ENCODE data around the gene TSHZ2.

Gene TSHZ2

DNA sequence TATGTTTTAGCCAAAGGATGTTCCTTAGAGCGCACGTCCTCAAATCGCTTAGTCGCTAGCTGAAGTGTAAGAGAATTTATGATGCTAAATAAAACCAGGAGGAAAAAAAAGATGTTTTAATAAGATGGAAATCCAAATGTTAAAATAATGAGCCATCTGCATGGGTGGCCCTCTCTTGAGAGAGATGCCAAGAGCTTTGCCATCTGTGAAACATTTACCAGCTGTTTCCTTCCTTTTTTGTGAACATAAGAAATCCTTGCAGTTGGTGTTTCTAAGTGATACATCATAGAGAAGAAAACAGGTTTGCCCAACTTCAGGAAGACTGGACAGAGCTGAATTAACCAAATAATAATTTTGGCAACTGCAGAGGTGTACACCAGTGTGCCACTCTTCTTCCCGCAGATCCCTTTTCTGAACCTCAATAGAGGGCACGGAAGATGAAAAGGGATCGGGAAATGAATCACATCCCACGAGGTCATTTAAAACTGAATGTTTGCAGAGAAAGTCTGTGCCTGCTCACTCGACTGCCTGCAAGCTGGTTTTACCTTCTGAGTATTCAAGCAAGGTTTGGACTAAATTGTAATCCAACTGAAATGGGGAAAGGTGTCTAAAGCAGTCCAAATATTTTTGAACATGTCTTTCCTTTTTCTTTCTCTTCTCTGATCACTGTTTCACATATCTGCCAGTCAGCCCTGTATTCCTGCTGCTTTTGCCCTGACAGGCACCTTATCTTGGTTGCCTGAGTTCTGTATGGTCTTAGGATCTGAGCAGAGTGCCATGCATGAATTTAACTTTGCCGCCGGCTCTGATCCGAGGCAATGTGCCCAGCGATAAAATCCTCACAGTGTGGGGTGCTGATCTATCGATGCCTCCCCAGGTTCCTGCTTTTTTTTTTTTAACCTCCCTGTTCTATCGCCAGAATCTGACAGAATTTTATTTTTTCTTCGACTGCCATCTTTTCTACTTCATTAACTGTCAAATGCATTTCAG is 35.5 kb upstream of the TSHZ2 start:
- TF ChIP-seq, protein P1, sequence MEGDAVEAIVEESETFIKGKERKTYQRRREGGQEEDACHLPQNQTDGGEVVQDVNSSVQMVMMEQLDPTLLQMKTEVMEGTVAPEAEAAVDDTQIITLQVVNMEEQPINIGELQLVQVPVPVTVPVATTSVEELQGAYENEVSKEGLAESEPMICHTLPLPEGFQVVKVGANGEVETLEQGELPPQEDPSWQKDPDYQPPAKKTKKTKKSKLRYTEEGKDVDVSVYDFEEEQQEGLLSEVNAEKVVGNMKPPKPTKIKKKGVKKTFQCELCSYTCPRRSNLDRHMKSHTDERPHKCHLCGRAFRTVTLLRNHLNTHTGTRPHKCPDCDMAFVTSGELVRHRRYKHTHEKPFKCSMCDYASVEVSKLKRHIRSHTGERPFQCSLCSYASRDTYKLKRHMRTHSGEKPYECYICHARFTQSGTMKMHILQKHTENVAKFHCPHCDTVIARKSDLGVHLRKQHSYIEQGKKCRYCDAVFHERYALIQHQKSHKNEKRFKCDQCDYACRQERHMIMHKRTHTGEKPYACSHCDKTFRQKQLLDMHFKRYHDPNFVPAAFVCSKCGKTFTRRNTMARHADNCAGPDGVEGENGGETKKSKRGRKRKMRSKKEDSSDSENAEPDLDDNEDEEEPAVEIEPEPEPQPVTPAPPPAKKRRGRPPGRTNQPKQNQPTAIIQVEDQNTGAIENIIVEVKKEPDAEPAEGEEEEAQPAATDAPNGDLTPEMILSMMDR (IDR thresholded peaks at IDR 0.05): no peak

DNA sequence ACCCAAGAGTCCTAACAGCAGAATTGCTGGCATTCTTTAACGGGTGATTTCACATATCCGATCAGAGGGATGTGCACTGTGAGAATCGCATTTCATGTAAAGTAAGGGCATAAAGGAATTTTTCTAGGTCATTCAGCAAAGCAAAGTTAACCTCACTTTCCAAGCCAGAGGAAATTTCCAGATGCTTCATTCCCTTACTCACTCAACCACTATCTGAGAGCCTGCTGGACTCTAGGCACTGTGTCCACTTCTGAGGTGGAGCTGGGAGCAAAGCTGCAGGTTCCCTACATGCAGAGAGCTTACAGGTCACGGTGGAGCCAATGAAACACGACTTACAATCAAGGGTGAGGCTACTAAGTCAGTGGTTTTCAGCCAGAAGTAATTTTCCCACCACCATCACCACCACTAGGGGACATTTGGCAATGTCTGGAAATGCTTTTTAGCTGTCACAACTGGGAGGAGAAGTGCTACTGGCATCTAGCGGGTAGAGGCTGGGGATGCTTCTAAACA is 34.5 kb upstream of the TSHZ2 start:
- TF ChIP-seq, protein P1 (IDR thresholded peaks at IDR 0.05): no peak

DNA sequence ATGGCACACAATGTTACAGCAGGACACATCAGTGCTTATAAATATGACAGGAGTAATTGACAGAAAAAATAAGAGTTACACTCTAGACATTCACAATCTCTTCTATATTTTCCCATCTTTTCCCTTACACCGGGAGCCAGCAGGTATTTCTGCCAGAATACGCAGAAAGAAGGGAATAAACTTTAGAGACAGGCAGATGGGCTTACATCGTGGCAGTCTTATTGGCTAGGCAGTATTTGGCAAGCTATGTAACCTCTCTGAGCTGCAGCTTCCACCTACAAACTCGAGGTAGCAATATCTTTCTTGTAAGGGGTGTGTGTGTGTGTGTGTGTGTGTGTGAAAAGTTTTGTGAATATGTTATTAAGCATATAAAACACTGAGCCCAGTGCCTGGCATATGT is 33.0 kb upstream of the TSHZ2 start:
- TF ChIP-seq, protein P1 (IDR thresholded peaks at IDR 0.05): no peak

DNA sequence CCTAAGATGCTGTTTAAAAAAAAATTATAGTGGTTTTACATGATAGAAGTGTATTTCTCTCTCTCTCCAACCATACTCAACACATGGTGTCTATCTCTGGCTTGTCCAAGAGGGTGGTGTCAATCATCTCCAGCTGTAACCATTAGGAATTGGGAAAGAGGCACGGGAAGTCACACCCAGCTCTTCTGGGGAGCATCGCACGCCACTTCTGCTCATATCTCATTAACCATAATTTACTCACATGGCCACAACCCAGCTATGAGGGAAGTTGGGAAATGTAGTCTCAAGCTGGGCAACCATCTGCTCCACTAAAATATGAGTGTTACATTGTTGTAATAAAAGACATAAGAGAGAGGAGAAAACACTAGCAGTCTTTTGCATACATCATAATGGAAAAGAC is 30.4 kb upstream of the TSHZ2 start:
- TF ChIP-seq, protein P1 (IDR thresholded peaks at IDR 0.05): no peak

DNA sequence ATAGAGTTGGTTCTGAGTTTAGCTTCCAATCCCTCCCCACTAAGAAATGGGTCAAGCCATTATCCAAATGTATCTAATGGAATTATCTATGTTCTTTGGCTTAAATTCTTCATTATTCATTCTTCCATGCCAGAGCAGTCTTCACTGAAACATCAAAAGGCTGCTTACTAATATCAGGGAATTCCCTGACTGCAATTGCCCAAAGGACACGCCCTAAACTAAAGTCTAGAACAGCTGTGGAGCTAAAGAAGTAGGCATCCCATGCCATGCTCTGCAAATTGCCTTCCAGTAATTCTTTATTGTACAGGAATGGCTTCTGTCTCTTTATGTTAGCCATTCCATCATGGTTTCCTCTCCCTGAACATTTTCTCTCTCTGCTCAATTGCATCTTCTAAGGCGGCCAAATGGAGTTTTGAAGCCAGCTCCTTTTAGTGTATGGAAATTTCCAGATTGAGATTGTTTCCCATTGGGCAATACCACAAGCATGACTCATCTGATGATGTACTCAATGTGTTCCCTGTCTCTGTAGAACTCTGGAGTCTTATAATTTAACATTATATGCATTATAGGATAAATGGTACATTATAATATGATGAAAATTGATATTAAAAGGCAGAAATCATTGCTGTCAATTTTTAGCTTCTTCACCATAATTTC is 28.8 kb upstream of the TSHZ2 start:
- TF ChIP-seq, protein P1 (IDR thresholded peaks at IDR 0.05): no peak

DNA sequence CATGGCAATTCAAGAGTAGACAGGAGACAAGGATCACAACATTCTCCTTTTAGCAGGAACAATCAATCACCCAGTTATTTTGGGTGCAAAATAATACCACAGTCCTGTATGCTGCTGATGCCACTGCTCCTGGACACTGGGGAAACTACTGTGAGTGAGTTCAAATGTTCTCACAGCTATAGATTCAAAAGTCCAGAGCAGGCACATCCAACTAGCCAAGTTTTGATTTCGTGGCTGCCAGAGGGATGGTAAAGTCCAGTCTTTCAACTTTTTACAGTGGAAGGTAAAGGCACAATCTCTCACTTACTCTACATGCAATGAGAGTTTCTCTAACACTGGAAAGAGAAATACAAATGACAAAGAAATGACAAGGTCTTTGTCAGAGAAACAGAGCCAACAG is 26.9 kb upstream of the TSHZ2 start:
- TF ChIP-seq, protein P1 (IDR thresholded peaks at IDR 0.05): no peak

DNA sequence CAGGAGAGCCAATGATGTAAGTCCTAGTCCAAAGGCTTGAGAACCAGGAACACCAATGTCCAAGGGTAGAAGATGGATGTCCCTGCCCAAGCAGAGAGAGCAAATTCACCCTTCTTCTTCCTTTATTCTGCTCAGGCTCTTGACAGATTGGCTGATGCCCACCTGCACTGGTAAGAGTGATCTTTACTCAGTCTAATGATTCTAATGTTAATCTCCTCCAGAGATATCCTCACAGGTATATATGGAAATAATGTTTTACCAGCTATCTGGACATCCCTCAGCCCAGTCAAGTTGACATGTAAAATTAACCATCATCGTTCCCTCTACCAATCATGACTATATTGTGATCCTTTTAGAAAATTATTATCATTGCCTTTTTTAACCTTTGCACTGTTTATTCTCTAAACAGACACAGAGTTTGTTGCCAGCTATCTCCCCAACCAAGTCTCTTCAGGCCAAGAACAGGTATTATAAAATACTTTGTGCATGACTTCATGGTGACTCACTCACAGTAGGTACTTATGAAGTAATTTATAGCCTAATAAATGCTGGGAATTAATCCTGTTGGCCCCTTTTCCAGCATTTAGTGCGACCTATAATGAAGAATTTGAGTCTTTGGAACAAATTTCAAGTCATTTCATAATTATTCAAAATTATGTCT is 26.2 kb upstream of the TSHZ2 start:
- TF ChIP-seq, protein P1 (IDR thresholded peaks at IDR 0.05): no peak
